NT2/D1 (cell line): ENCODE data around the gene RNPS1.

ENCODE experiments used
- YY1 ChIP-seq: IDR thresholded peaks from 2 replicates; pipeline ENCODE4 v1.6.1; 2011; ENCODE audit not compliant: insufficient read length, insufficient read depth
- ZNF274 ChIP-seq: IDR thresholded peaks from 2 replicates; pipeline ENCODE4 v1.6.1; 2011; ENCODE audit warnings: mild to moderate bottlenecking, low read depth, low read length

- TF ChIP-seq ZNF274 (no peak), YY1 (no peak)
Observed at GRCh38 chr16:2223942-2224486, 43.9 kb downstream of the RNPS1 start.
